DMS53 treated with DMSO at 0.1 percent for 48 hours (cell line): Measurements from ENCODE around the gene EFNA5.
A peak's percentile ranks its signal among the peaks of the same experiment; 100 is the strongest.

Experiments used
- DNase-seq: peaks from one replicate; lab custom pipeline; 2025; ENCODE audit not compliant: unreplicated experiment; lab: John Stamatoyannopoulos, UW

The EFNA5 gene

GRCh38 chr5:107402434-107403227 lies 268.1 kb downstream of the EFNA5 start:
- no peak for DNase-seq

- no peak for DNase-seq
Observed at GRCh38 chr5:107401470-107402122, 269.1 kb downstream of the EFNA5 start.

GRCh38 chr5:107400328-107400727 lies 270.4 kb downstream of the EFNA5 start:
- no peak for DNase-seq

- no peak for DNase-seq
Observed at GRCh38 chr5:107398703-107399102, 272.0 kb downstream of the EFNA5 start.

- DNase-seq, result no peak
Observed at GRCh38 chr5:107396351-107396690, 274.4 kb downstream of the EFNA5 start.

GRCh38 chr5:107395632-107396350 lies 274.9 kb downstream of the EFNA5 start:
- DNase-seq, result no peak

- DNase-seq, result no peak
Observed at GRCh38 chr5:107393851-107394250, 276.9 kb downstream of the EFNA5 start.

GRCh38 chr5:107391787-107392186 lies 278.9 kb downstream of the EFNA5 start:
- no peak for DNase-seq

GRCh38 chr5:107389775-107390148 lies 281.0 kb downstream of the EFNA5 start:
- DNase-seq, result peak; percentile 14

GRCh38 chr5:107389130-107389774 lies 281.5 kb downstream of the EFNA5 start:
- peak; percentile 78 for DNase-seq

GRCh38 chr5:107388141-107388861 lies 282.4 kb downstream of the EFNA5 start:
- DNase-seq, result no peak

GRCh38 chr5:107387526-107388140 lies 283.1 kb downstream of the EFNA5 start:
- DNase-seq, result no peak

- DNase-seq, result no peak
Observed at GRCh38 chr5:107385708-107386107, 285.0 kb downstream of the EFNA5 start.

GRCh38 chr5:107384256-107384655 lies 286.5 kb downstream of the EFNA5 start:
- DNase-seq, result no peak

- no peak for DNase-seq
Observed at GRCh38 chr5:107383414-107383813, 287.3 kb downstream of the EFNA5 start.

GRCh38 chr5:107381189-107381856 lies 289.4 kb downstream of the EFNA5 start:
- DNase-seq, result peak; percentile 75

- DNase-seq, result peak; percentile 24
Observed at GRCh38 chr5:107380654-107381053, 290.1 kb downstream of the EFNA5 start.

GRCh38 chr5:107378218-107378899 lies 292.4 kb downstream of the EFNA5 start:
- DNase-seq, result no peak

GRCh38 chr5:107377277-107377609 lies 293.5 kb downstream of the EFNA5 start:
- no peak for DNase-seq
